ENCODE results near the gene FTO.

GRCh38 chr16:53730693-53731092 lies 26.7 kb downstream of the FTO start:
- TF ChIP-seq CTCF (conservative IDR thresholded peaks at IDR 0.05 in 1 of 2, IDR thresholded peaks at IDR 0.05 in 1 of 2; ENCODE audit: extremely low read depth in 1 of 2, insufficient read depth in 1 of 2, low read depth in 1 of 2, low read length in 2 of 2) (no peak), EZH2 (IDR thresholded peaks at IDR 0.05; ENCODE audit: borderline replicate concordance, low read length) (no peak)

Measured in mammary epithelial cell (primary cell).